Measurements from ENCODE around the gene TMTC2. TPM values are rescaled to one million over a fixed set of nuclear protein-coding genes. Genes with fewer than 3 reads are reported as not detected.

The TMTC2 gene
- total RNA-seq, 1 donor from 2014 or later = 37.9 TPM

- Histone ChIP-seq H3K4me1 (peaks cover 8% of the 10 kb centered on the region), H3K27ac (no peak overlapping the region), H3K27me3 (no peaks in the 10 kb centered on the region), H3K9me3 (no peaks in the 10 kb centered on the region), H3K4me3 (no peak overlapping the region), H3K36me3 (no peaks in the 10 kb centered on the region)
- ATAC-seq (no peak), DNase-seq (no peak)
- TF ChIP-seq, protein P1, sequence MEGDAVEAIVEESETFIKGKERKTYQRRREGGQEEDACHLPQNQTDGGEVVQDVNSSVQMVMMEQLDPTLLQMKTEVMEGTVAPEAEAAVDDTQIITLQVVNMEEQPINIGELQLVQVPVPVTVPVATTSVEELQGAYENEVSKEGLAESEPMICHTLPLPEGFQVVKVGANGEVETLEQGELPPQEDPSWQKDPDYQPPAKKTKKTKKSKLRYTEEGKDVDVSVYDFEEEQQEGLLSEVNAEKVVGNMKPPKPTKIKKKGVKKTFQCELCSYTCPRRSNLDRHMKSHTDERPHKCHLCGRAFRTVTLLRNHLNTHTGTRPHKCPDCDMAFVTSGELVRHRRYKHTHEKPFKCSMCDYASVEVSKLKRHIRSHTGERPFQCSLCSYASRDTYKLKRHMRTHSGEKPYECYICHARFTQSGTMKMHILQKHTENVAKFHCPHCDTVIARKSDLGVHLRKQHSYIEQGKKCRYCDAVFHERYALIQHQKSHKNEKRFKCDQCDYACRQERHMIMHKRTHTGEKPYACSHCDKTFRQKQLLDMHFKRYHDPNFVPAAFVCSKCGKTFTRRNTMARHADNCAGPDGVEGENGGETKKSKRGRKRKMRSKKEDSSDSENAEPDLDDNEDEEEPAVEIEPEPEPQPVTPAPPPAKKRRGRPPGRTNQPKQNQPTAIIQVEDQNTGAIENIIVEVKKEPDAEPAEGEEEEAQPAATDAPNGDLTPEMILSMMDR (IDR thresholded peaks at IDR 0.05) = no peak
- intact Hi-C loops (cut with DNase I) = no loop called here
Observed at GRCh38 chr12:82682851-82683261, 3.9 kb upstream of the TMTC2 start.

DNA sequence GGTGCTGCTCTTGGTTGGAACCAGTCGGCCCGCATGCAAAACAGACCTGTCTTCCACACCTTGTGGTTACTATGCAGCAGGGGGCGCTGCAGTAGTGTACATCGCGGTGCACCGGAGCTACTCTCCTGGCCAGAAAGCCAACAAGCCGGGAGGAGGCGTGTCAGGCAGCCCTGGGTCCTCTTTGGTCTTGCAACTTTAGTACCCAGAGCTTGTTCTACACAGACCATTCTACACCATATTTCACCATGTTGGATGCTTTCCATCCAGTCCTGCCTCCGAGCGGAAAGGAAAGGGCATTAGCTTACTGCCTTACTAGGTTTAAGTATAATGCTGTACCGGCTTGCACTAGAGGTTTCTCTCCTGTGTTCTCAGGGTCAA lies 927 bp upstream of the TMTC2 start:
- H3K27ac ChIP-seq = peak overlapping the region; percentile 93
- no peaks in the 10 kb centered on the region for H3K9me3 ChIP-seq
- TF ChIP-seq, protein P1 (IDR thresholded peaks at IDR 0.05) = peak; percentile 91
- no peaks in the 10 kb centered on the region for H3K36me3 ChIP-seq
- no peaks in the 10 kb centered on the region for H3K27me3 ChIP-seq
- peaks cover 15% of the 10 kb centered on the region for H3K4me1 ChIP-seq
- H3K4me3 ChIP-seq = peak overlapping the region; percentile 88
- peak; percentile 87 for ATAC-seq
- peak; percentile 97 for DNase-seq
- intact Hi-C loops (cut with DNase I) = no loop called here

- peaks cover 12% of the 10 kb centered on the region for H3K4me1 ChIP-seq
Observed at GRCh38 chr12:82687021-82688011, 610 bp downstream of the TMTC2 start.

DNA sequence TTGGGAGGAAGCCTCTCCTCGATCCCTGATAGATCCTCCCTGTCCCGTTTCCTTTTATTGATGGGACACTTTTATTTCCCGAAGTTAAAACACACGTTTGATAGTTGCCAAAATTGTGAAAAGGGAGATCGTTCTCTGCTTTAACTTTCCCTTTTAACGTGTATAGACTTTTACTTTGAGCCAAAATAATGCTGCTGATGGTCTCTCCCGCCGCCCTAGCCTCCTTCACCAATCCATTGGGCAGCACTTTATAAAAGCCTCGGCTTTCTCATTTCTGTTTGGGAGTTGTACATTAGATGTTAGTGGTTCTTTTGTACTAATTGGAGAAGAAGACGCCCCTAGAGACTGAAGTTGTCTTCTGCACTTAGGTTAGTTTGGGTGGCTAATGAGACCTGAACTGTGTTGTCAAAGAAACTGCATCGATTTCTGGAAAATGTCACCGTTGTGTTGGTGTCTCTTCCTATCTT lies 1.4 kb downstream of the TMTC2 start:
- Histone ChIP-seq H3K36me3 (no peaks in the 10 kb centered on the region), H3K27ac (peak overlapping the region; percentile 93), H3K9me3 (no peaks in the 10 kb centered on the region), H3K4me3 (peak overlapping the region; percentile 88), H3K27me3 (no peaks in the 10 kb centered on the region), H3K4me1 (peaks cover 7% of the 10 kb centered on the region)
- DNase-seq (no peak), ATAC-seq (no peak)
- intact Hi-C loops (cut with DNase I) = no loop called here
- TF ChIP-seq, protein P1 (IDR thresholded peaks at IDR 0.05) = no peak

More at GRCh38 chr12:82687021-82688011, 610 bp downstream of the TMTC2 start:
- DNase-seq (peak; percentile 78), ATAC-seq (peak; percentile 69)
- Histone ChIP-seq H3K36me3 (no peaks in the 10 kb centered on the region), H3K9me3 (no peaks in the 10 kb centered on the region), H3K4me3 (peak overlapping the region; percentile 88), H3K27me3 (no peaks in the 10 kb centered on the region), H3K27ac (peak overlapping the region; percentile 93)
- TF ChIP-seq, protein P1 (IDR thresholded peaks at IDR 0.05) = no peak
- intact Hi-C loops (cut with DNase I) = no loop called here

DNA sequence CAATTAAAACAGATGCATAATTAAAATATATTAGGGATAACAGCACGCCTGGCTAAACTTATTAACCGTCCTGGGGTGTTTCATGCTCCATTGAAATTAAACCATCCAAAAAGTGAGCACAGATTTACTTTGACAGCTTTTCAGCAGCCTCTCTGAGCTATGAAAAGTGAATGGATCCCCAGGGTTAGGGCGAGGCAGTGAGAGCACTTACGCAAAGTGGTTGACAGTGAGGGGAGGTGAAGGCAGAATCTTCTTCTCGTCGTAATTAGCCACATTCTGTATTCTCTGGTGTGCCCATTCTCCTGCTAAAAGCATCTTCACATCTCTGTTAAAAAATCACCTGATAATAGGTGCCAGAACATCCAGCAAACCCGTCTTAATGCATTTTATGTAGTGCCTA lies 1.9 kb downstream of the TMTC2 start:
- DNase-seq (no peak), ATAC-seq (no peak)
- intact Hi-C loops (cut with DNase I) = no loop called here
- TF ChIP-seq, protein P1 (IDR thresholded peaks at IDR 0.05) = no peak
- Histone ChIP-seq H3K36me3 (no peaks in the 10 kb centered on the region), H3K4me1 (peaks cover 7% of the 10 kb centered on the region), H3K9me3 (no peaks in the 10 kb centered on the region), H3K27me3 (no peaks in the 10 kb centered on the region), H3K27ac (no peak overlapping the region), H3K4me3 (peak overlapping the region; percentile 88)

Data from upper lobe of right lung (tissue), 1 donor.